Effector CD8-positive, alpha-beta T cell (primary cell): ENCODE results near the gene UPF3A.
A peak's percentile ranks its signal among the peaks of the same experiment; 100 is the strongest.
"Not testable (repeated sequence)": the region's sequence is repeated elsewhere in the genome, so short reads cannot be mapped to it uniquely, and the experiment has no call there.

Experiments used
- DNase-seq: peaks from one replicate; lab custom pipeline; 2025; lab: John Stamatoyannopoulos, UW
- total RNA-seq, 4 experiments: gene quantifications; one replicate each; lab custom pipeline; 2026; lab: John Stamatoyannopoulos, UW

Gene UPF3A, protein sequence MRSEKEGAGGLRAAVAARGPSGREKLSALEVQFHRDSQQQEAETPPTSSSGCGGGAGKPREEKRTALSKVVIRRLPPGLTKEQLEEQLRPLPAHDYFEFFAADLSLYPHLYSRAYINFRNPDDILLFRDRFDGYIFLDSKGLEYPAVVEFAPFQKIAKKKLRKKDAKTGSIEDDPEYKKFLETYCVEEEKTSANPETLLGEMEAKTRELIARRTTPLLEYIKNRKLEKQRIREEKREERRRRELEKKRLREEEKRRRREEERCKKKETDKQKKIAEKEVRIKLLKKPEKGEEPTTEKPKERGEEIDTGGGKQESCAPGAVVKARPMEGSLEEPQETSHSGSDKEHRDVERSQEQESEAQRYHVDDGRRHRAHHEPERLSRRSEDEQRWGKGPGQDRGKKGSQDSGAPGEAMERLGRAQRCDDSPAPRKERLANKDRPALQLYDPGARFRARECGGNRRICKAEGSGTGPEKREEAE
- 37.6 to 73.5 (median 58.4) reads per million in 4 experiments for total RNA-seq

DNA sequence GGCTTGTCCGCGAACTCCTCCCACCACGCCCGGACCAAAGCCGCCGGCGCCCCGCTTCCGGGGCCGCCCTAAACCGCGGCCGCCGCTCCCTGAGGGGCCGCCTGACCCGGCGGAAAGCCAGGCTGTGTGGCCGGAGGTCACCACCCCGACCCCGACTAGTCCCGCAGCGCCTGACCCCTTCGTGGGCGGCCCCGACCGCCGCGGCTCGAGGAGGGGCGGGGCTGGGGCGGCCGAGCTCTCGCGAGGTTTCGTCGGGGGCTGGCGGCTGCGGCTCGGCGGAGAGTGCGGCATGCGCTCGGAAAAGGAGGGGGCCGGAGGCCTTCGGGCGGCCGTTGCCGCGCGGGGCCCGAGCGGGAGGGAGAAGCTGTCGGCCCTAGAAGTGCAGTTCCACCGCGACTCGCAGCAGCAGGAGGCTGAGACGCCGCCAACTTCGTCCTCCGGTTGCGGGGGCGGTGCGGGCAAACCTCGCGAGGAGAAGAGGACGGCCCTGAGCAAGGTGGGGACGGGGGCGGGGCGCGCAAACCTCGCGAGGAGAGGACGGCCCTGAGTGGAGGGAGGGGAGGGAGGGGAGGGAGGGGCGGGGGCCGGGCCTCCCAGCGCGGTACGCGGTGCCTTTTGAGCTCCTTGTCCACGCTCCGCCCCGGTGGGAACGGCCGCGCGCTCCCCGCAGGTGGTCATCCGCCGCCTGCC lies at the start of gene UPF3A:
TSS of gene UPF3A (plus strand) at position 251 of the 690 bp plus-strand sequence. CDS start at position 290, 39 bp downstream.
- peak; percentile 91 for DNase-seq

DNA sequence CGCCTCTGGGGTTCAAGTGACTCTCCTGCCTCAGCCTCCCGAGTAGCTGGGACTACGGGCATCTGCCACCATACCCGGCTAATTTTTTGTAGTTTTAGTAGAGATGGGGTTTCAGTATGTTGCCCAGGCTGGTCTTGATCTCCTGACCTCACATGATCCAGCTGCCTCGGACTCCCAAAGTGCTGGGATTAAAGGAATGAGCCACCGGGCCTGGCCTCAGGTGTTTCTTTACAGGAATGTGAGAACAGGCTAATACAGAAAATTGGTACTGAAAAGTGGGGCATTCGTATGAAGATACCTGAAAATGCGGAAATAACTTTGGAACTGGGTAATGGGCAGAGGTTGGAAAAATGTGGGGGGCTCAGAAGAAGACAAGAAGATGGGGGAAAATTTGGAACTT lies 49.5 kb upstream of the UPF3A start:
- DNase-seq: no peak

DNA sequence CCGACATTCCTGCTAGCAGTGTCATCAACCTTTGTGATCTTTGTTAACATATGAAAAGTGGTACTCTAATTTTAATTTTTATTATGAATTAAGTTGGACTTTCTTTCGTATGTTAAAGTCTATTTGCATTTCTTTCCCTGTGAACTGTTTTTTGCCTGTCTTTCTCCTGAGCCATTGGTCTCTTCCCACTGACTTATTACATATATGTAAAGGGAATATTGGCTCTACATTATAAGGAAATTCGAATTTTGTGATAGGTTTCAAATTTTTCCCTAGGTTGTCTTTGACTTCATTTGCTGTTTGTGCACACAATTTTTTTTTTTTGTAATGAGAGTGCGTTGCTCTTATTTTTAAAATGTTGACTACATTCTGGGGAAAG lies 47.1 kb upstream of the UPF3A start:
- no peak for DNase-seq

DNA sequence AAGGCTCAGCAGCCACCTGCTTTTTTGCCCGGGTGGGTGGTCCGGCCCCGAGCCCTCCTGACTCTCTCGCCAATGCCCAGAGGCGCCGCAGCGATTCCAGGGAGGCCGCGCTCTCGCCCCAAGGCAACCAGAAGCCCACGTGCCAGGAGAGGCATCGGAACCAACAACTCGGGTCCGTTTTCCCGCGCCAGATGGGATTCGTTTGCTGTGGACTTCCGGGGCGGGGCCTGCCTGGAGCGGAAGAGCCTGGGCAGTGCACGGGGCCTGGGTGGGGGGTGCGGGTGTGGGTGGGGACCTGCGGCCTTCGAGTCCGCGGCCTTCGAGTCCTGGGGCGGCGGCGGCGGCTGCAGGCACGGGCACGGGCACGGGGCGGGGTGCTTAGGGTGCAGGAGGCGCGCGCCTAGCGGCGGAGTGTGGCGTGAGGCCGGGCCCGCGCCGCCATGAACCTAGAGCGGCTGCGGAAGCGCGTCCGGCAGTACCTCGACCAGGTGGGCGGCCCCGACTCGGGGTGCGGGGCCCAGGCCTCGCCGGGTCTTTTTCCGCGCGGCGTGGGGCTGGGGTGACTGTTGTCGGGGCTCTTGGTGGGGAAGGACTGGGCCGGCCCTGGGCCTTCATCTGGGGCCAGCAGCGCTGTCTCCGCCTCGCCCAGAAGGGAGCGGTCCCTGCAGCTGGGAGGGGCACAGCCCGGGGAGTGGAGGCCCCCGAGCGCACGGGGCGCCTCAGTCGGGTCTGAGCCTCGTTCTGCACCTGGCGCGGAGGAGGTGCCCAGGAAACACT lies 46.6 kb upstream of the UPF3A start, which contains the start of gene CDC16:
TSS of gene CDC16 (plus strand) at position 253 of the 777 bp plus-strand sequence. CDS start at position 441, 188 bp downstream.
- DNase-seq: peak; percentile 60

DNA sequence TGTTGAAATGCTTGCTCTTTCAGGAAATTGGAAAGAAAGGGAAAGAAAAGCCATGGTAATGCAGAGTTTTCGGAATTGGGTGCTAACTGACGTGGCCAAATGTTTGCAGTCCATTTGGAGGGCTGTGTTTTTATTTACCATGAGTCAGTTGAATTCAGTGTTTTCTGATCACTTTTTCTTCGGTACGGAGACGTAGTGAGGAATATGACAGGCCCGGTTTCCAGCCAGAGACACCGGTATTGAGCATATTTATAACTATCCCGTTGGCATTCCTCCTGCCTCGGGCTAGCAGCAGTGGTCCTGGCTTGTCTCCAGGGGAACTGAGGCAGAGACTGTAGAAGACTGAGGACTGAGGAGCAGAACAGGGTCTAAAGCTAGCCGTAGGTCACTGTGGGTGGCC lies 45.7 kb upstream of the UPF3A start:
- DNase-seq: no peak

DNA sequence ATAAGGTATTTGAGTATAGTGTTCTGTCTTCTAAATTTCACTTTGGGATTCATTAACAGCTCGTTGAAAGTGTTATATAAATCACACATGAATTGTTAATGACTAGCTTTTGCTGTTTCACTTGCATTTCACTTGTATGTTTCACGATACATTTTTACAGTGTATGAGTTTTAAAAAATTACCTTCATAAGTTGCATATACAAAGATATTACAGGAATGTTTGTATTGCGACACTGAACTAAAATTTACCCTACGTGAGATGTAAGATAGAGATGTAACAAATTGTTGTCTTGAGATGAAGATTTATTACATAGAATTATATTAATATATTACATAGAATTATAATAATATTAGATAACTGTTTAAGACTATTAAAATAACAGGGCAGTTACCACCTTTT lies 45.2 kb upstream of the UPF3A start:
- DNase-seq: no peak

DNA sequence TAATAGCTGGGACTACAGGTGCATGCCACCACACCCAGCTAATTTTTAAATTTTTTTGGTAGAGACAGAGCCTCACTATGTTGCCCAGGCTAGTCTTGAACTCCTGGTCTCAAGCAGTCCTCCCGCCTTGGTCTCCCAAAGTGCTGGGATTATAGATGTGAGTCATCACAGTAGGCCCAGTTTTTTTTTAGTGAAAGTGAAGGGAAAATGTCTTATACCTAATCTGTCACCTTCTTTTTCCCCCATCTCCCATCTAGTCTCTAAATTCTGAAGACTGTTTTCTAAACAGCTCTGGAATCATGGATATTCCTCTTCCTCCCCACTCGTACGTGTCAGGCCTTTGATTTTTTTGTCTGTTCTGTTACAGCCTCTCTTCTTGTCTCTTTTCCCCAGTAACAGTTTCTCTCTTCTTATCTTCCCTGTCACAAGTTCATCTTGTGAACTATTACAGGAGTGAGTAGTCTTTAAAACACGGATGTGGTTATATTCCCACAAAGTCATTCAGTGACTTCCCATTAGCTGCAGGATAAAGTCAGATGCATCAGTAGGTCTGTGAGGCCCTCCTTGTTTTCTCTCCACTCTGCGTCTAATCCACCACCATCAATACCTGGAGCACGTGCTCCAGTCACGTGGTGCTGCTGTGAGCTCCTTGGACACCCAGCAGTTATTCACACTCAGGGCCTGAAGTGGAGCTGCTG lies 43.8 kb upstream of the UPF3A start:
- DNase-seq: no peak

DNA sequence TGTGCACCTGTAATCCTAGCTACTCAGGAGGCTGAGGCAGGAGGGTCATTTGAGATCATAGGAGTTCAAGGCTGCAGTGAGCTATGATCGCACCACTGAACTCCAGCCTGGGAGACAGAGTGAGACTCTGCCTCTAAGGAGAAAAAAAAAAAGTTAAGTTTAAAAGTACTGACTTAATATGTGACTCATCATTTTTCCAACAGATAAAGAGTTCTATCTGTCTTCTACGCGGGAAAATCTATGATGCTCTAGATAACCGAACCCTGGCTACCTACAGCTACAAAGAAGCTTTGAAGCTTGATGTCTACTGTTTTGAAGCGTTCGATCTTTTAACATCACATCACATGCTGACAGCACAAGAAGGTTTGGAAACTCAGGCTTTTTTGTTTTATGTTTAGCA lies 39.5 kb upstream of the UPF3A start:
- no peak for DNase-seq

DNA sequence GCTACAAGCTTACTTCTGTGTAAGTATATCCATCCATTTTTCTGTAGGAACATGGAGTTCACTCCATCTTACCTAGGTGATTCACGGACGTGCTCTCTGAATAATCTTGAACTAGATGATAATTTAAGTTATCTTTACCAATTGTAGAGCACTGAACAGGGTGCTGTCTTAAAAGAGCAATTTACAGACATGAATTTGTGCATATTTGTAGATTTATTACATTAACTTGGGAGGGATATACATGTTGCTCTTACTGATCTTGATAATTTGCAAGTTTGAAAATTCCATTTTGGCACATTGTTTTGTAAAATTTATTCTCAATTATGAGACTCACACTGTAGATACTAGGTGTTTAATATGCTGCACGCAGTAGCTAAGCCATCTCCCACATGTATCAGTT lies 37.4 kb upstream of the UPF3A start:
- DNase-seq: no peak

DNA sequence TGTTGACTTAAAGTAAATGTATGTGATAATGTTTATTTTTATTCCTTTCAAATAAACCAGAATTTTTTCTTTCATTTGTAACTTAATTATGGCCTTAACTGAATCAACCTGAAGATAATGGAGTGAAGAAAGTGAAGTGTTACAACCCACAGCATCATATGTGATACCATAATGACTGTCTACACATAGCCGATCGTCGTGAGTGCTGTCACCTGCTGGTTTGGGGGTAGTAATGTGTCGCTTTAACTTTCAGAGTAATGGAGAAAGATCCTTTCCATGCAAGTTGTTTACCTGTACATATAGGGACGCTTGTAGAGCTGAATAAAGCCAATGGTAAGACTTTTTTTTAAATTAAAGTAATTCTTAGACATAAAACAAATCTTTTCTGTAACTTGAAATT lies 36.8 kb upstream of the UPF3A start:
- no peak for DNase-seq

DNA sequence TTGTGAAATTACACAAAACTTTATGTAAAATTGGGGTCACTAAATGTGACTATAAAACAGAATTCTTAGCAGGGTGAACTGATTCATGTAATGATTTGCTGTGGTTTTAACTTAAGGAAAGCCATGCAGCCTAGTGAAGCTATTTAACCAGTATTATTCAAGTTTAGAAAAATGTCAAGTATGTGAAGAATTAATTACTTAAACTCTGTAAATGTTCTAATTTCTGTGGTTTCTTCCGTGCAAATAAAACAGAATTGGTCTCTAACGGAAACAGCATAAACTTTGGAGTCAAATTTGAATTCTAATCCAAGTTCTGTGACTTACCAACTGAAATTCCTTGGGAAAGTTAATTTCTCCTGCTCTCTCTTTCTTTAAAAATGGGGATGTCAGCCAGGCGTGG lies 33.4 kb upstream of the UPF3A start:
- no peak for DNase-seq

DNA sequence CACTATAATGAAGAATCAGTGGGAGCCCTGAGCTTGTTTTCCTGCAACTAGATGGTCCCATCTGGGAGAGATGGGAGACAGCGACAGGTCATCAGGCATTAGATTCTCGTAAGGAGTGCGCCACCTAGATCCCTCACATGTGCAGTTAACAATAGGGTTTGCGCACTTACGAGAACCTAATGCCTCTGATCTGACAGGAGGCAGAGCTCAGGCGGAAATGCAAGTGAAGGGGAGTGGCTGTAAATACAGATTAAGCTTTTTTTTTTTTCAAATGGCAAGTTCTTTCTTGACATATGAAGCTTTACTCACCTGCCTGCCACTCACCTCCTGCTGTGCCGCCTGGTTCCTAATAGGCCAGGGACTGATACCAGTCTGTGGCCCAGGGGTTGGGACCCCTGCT lies 32.3 kb upstream of the UPF3A start:
- DNase-seq: no peak

DNA sequence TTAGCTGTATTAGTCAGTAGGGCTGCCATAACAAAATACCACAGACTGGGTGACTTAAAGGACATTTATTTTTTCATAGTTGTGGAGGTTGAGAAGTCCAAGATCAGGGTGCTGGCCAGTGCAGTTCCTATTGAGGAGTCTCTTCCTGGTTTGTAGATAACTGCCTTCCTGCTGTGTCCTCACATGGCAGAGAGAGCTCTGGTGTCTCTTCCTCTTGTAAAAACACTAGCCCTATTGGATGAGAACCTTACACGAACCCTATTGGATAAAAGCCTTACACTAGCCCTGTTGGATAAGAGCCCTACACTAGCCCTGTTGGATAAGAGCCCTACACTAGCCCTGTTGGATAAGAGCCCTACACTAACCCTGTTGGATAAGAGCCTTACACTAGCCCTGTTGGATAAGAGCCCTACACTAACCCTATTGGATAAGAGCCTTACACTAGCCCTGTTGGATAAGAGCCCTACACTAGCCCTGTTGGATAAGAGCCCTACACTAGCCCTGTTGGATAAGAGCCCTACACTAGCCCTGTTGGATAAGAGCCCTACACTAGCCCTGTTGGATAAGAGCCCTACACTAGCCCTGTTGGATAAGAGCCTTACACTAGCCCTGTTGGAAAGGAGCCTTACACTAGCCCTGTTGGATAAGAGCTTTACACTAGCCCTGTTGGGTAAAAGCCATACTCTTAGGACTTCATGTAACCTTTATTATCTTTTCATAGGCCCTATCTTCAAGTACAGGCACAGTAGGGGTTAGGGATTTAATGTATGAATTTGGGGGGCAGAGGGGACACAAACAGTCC lies 29.6 kb upstream of the UPF3A start:
- DNase-seq: not testable (repeated sequence)

DNA sequence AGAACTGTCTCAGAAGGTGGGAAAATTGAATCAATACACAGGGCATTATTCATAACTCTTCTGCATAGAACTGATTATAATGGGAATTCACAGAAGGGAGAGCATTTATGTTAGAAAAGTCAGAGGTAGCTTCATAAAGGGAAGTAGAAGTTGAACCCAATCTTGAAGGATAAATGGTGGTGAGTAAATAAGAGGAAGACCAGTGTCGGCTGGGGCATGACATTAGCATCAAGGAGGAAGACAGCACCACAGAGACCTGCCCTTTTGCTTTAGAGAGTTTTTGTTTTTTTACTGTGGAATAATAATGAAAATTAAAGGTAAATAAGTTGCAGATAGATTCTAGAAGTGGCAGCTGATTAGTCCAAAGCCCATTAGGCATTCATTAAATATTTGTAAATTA lies 24.9 kb upstream of the UPF3A start:
- DNase-seq: no peak

DNA sequence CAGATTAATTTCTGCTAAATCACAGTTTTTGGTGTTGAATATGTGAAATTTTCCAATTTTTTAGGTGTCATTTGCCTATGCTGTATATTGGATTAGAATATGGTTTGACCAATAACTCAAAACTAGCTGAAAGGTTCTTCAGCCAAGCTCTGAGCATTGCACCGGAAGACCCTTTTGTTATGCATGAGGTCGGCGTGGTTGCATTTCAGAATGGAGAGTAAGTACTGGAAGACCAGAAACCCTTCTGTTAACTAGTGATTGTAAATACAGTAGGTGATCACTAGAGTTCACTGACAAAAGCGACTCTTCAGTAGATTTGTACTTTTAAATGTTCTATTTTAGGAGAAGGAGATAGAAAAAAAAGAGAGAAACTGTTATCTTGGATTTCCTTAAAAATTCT lies 24.4 kb upstream of the UPF3A start:
- DNase-seq: no peak

DNA sequence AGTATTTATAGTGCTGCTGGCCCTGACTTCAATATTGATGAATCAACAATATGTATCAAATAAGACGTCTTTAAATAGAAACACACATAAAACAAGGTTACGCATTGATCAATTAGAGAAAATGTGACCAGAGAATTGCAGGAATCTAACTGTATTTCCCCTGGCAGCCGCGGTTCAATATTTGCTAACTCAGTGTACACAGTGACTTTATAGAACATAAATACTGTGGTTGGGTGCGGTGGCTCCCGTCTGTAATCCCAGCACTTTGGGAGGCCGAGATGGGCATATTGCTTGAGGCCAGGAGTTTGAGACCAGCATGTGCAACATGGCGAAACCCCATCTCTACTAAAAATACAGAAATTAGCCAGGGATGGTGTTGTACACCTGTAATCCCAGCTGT lies 22.8 kb upstream of the UPF3A start:
- no peak for DNase-seq

DNA sequence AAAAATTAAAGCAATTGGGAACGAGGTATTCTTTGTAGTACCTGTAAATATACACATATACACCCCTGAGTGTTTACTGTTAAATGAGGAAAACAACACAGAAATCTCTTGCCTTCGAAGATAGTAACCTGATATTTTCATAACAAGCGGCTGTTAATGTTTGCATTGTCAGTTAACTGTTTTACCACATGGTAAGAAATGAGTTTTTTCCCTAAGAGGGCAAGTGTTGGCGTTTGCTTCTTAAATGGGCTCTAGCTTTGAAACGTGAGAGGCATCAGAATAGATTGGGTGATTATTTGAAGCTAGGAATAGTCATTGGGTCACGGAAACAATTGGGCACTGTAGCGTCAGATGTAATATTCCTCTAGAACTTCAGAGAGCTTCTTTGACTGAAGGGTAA lies 22.0 kb upstream of the UPF3A start:
- DNase-seq: no peak

DNA sequence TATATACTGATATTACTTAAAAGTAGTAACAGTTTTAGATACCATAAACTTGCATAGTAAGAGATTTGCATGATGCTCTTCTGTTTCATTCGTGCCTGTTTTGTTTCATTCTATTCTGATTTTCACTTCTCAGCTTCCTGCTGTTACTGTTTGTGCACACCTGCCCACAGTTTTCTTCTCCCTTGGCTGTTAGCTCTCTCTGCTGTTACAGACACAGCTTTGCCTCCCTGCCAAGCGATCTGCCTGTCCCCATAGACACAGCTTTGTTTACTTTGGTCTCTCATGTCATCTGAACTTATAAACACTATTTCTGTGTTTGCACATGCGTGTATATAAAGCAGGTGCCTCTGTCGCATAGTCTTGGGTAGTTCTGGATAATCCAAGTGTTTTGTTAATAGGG lies 21.4 kb upstream of the UPF3A start:
- DNase-seq: no peak

DNA sequence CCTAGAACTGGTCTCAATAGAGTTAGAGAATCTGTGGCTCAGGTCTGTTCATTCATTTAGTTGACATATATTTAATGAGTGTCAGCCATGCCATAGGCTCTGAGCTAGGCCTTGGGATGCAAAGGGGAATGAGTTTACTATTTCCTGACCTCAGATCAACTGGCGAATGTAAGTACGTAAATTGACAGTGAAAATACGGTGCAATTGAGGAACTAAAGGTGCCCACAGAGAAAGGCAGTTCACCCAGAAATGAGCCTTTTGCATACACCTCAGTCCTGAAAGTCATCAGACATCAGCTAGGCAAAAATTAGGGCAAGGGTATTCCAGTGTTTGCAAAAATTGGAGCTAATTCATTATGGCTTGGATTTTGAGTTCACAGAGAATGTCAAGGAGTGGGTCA lies 20.6 kb upstream of the UPF3A start:
- DNase-seq: no peak

DNA sequence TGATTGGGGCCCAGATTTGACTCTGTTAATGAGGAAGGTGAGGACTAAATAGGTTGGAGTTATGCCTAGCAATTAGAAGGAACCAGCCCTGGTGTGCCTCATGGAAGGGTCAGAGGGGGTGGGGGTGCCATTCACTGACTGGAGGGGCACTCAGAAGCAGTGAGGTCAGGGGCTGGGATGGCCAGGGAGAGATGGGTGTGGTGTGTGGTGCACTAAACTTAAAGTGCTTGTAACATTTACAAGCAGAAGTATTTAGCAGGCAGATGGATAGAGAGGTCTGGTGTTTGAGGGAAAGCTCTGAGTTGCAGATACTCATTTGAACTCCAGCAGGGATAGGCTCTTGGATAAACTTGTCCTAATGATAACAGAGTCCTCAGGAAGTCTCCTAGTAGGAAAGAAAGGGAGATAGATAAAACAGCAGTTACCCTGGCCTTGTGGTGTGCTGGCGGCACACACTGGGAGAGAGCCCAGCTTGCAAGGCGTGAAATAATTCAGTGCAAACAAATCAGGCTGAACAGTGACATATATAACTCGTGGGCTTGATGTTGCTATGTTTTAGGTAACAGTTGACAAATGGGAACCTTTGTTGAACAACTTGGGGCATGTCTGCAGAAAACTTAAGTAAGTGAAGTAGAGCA lies 20.0 kb upstream of the UPF3A start:
- DNase-seq: no peak
